Stimulated activated naive CD4-positive, alpha-beta T cell (primary cell): ENCODE measurements around the gene WDR46.
A peak's percentile ranks its signal among the peaks of the same experiment; 100 is the strongest.
"Not testable (repeated sequence)": the region's sequence is repeated elsewhere in the genome, so short reads cannot be mapped to it uniquely, and the experiment has no call there.

ENCODE experiments used
- DNase-seq, 6 experiments: peaks; one replicate each; lab custom pipeline; 2025; lab: John Stamatoyannopoulos, UW

The WDR46 gene

DNA sequence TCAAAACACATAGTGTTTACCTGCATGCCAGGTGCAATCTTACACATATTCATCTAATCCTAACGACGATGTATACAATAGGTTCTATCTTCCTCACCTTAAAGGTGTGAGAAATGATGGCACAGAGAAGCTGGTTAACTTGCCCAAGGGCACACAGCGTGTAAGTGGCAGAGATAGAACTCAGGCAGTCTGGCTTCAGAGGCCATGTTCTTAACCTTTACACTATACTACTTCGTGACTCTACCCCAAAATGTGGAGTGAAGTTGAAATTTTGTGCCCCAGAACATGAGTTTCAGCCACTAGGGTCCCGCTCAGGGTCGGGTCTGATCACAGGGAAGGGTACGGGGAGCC is 17.9 kb downstream of the WDR46 start:
- no peak for DNase-seq

DNA sequence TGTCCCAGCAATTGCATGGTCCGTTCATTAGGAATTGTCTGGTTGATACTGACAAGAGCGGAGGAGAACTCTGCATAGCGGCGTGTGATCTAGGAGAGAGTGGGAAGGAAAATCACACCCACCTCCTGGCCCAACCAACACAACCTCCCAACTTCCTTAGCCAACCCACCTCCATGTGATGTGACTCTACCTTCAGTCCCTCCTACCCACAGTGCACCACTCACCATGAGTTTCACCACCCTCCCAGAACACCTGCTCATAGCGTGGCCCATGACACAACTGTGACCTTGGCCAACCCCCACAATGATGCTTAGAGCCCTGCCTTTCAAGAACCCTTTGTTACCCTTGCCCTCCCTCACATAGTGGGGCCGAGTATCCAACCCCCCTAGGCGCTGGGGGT is 25.0 kb downstream of the WDR46 start:
- no peak for DNase-seq

DNA sequence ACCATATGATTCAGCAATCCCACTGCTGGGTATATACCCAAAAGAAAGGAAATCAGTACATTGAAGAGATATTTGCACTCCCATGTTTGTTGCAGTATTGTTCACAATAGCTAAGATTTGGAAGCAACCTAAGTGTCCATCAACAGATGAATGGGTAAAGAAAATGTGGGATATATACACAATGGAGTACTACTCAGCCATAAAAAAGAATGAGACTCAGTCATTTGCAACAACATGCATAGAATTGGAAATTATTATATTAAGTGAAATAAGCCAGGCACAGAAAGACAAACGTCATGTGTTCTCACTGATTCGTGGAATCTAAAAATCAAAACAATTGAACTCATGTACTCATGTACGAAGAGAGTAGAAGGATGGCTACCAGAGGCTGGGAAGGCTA is 26.5 kb downstream of the WDR46 start:
- not testable (repeated sequence) for DNase-seq

DNA sequence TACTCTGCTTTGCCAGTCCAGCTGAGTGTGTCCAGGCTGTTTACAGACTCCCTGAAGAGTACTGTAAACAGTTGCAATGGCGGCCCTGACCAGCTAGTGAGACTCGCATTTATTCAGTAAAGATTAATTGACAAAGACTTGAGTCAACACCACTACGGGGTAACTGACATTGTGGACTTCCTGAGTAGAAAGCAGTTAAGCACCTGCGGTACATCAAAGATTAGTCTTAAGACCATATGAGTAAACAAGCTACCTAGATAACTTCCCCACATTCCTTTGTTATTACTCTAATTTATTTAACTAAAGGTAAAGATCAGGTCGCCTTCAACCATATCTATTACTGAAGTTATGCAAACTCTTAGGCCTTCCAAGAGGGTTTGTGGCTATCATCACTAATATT is 30.0 kb downstream of the WDR46 start:
- no peak for DNase-seq

DNA sequence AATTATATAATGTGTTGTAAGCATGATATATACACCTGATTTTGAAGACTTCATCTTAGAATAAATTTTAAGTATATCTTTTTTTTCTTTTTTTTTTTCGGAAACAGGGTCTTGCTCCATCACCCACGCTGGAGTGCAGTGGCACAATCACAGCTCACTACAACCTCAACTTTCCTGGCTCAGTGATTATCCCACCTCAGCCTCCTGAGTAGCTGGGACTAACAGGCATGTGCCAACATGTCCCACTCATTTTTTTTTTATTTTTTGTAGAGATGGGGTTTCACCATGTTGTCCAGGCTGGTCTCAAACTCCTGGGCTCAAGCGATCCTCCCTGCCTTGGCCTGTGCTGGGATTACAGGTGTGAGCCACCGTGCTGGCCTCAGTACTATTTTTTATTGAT is 34.4 kb downstream of the WDR46 start:
- DNase-seq = no peak

DNA sequence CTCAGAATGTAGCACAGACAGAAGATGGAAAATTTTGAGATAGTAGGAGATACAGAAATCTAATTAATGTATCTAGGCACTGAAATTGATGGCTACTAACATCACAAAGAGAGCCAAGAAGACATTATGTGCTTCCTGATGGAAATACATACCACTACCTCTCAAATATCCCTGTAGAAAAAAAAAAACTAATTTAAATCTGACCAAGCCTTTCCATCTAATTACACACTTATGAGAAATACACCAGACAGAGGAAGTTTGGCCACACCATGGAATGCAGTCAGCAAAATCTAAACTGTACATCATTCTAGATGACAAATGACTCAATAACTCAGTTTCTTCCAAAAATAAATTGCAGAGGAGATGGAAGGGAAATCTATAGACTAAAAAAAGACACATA is 36.3 kb downstream of the WDR46 start:
- DNase-seq = no peak

DNA sequence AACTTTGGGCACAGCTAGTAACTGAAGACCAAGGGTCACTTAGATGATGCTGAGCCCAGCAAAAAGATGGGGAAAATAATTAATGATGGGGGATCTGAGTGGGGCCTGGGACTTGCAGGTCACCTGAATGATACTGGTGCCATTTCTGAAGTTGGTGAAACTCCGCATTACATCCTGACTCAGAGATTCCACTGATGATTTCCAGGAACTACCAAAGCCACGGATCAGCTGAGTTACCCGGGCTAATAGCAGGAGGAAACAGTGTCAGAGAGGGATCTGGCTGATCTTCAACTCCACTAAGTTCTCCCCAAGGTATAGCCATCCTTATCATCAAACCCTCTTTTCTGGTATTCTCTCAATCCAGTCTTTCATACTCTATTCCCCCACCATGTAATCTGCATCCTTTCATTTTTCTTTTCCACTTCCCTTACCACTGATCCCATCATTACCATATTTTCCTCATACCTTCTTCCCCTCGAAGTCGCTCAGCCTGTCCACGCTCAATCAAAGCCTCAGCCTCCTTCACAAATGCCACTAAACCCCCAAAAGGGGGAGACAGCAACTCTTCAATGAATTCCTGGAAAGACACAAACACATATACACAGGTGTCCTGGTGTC is 37.5 kb downstream of the WDR46 start:
- DNase-seq = no peak

DNA sequence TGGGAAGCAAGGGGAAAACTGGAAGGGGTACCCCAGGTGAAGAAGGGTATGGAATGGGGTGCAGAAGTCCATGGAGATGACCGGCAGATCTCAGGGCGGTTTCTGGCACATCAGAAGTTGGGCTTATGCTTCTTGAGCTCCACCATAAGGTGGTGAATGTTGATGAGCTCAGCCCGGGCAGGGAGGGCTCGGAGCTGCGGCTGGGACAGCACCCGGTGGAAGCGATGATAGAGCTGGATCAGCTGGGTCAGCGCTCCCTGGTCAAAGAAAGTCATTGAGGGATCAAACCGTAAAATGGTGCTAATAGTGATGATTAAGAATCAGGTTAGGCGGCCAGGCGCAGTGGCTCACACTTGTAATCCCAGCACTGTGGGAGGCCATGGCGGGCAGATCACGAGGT is 38.3 kb downstream of the WDR46 start:
- no peak for DNase-seq

DNA sequence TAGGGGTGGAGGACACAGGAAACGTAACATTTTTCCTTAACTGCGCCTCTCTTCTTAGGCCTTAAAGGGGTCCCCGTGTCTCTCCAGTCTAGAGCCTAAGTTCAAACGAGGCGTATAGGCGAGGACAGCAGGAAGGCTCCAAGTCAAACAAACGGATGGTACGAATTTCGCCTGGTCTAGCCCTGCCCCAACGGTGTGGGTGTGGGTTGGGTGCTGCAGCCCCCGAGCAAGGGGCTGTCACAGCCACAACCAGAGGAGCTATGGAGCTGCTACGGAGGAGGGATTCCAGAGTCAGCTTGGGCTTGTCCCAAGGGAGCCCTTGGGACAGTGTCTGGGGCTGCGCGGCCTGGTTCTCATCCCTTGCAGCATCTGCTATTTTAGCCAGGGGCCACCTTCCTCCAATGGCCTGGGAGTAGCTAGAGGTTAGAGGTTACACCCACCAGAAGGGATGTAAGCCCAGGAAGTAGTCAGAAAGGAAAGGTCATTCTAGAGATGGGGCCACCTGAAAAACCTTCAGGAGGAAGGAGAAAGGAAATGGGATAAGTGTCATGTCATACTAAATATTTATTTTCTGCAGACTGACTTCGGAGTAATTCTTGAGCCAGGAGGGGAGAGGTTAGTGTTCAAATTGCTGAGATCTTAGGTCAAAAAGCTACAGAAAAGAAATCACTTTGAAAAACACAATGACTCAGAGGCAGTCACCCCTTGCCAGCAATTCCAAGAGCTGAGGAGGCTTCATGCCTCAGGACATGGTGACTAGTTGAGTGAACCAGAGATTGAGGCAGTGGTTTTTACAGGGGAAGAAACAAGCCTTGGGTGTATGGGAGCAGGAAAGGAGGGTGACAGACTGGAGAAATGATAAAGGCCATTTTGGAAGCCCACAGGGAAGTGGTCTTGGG is 39.1 kb downstream of the WDR46 start:
- DNase-seq = no peak

DNA sequence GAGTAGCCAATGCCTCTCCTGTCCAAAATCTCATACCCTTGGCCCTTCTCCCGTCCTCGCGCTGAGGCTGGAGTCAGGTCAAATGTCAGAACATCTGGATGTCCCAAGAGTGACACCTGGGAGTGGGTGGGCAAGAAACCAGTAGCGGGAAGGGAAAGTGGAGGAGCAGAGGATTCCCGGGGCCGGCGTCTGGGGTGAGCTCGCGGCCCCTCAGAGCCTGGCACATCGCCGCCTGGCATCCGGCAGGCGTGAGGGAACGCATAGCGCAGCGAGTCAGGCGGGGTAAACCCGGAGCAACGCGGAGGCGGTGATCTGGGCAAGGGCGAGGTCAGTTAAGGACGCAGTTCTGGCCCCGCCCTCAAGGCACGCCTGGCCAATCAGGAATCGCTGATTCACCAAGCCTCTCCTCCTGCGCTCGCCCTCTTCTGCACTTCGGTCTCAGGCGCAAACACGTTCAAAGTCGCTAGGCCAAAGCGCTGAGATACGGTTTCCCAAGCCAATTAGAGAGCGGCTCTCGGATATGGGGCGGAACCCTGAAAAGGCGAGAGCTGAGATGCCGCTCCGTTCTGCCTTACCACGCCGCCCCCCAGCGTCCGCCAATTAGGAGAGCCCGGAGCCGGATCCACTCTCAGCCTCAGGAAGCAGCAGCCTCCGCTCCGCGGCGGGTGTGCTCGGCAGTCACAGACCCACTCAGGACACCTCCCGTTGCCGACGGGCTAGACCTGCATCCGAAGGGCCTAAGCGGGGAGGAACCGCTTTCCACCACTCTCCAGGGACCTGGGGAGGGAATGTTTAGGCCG is 39.9 kb downstream of the WDR46 start:
- peak; percentile 92 to 98 (median 95) for DNase-seq

DNA sequence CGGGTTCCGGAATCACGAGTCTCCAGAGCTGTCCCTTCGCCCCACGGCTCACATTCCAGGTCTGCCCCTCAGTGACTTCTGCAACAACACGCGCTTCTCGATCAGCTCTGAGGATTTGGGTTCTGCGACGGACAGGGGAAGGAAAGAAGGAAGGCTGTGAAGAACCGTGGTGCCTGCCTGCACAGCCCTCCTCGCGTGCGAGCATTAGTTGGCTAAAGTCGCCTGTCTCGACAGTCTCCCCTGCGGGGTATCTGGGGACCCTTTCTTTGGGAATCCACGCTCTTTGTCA is 40.5 kb downstream of the WDR46 start:
- peak in 4 of 6 experiments; percentile 43 to 94 (median 65) for DNase-seq

DNA sequence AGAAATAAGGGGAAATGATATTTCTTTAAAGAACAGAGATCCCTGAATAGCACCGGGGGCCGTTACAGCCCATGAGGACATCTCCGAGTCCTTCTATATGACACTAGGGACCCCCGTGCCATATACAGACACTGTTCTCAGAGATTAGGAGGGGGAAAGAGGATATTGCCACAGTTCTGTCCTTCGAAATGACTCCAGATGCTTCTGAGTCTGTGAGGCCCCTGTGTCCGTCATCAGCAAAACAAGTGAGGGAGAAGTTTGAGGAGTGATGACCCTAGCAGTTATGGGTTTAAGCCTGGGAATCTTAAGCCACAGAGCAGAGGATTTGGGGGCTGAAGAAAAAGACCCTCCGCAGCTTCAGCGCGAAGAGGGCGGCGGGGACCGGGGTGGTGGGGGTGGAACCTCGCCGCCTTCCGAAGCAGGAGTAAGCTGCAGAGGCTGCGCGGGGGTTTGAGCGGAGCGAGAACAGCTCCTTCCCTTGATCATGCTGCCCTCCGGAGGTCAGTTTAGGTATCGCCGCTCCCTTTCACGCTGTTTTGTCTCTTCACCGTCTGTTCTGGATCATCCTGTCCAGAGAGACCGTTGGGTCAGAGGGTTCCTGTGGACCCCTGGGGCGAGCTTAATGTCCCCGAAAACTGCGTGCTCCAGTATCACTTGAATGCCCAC is 40.9 kb downstream of the WDR46 start:
- peak; percentile 76 to 94 (median 87) for DNase-seq

DNA sequence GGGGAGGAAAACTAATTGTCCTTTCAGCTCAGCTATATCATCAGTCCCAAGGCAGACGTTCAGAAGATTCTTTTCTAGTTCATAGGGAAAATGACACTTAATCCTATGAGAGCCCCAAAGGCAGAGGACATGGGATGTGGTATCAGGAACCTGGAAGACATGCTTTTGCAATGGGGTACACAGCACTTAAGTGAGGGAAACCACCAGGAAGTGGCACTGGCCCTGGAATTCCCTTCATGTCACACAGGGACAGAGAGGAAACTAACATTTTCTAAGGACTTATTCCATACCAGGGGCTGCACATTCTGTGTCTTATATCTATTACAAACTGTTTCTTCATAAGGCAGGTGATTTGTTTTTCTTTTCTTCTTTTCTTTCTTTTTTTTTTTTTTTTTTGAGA is 45.6 kb downstream of the WDR46 start:
- no peak for DNase-seq

DNA sequence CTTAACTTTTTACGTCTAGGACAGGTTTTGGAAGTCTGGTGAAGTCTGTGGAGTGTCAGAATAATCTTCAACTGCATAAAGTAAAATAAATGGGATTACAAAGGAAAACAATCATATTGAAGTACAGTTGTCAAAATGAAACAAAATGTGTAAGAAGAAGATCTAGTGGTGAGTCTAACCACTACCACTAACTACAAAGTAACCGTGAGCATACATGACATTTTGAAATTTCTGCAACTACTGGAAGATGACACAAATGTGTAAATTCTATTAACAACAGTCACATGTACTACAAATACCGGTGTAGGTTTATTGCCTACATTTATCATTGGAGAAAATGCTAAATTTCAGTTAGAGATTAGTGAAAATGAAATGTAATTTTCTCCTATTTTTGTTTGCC is 47.1 kb downstream of the WDR46 start:
- no peak for DNase-seq

DNA sequence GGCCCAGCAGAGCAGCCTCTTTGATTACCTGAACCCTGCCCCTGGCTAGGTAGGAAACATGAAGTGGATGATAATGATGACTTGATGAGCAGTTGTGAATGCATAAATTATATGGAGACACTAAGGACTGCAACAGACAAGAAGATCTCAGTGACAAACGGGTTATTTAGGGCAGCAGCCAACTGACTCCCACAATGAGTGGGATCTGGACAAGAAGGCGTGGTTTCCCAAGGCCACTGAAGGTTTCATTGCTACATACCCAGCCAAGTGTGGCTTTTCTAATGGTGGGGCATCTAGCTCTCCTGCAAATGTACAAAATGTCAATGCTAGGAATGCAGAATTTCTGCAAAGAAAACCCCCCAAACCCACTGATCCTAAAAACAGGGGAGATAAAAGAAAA is 51.3 kb downstream of the WDR46 start:
- no peak for DNase-seq

DNA sequence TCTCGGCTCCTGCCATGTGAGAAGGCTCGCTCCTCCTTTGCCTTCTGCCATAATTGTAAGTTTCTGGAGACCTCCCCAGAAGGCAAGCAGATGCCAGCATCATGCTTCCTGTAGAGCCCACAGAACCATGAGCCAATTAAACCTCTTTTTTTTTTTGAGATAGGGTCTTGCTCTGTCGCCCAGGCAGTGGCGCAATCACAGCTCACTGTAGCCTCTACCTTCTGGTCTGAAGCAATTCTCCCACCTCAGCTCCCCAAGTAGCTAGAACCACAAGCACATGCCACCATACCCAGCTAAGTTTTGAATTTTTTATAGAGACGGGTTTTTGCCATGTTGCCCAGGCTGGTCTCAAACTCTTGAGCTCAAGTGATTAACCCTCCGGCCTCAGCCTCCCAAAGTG is 52.2 kb downstream of the WDR46 start:
- DNase-seq = no peak

DNA sequence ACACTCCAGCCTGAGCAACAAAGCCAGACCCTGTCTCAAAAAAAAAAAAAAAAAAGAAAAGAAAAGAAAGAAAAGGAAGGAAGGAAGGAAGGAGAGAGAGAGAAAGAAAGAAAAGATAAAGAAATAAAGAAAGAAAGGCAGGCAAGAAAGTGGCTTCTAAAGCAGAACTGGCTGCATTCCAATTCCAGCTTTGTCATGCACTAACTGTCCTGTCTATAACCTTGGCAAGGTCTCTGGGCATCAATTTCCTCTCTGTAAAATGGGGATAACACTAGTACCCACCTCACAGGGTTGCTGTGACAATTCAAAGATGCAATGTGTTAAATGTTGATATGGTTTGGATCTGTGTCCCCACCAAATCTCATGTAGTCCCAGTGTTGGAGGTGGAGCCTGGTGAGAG is 52.7 kb downstream of the WDR46 start:
- DNase-seq = no peak

DNA sequence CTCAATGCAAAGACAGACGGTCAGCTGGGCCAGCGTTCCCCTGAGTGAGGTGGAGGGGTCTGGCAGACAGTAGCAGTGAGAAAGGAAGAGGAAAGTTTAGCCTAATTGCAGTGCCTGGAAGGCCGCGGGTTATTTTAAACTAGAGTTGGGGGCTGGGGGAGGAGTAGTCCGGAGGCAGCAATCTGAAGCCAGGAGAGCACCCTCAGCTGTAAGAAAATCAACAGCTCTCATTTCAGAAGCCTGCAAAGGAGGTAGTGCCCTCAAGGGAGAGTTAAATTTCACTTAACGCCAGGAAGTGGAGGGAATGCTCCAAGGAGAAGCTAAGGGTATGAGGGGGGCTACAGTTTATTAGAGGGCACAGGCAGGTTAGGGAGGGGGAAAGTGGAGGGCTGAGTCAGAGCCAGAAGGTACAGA is 53.8 kb downstream of the WDR46 start:
- DNase-seq = no peak
